Smooth muscle cell (in vitro differentiated cells): ENCODE data around the gene PDZD7. TPM values are rescaled to one million over a fixed set of nuclear protein-coding genes. Genes with fewer than 3 reads are reported as not detected.

Source experiments
- DNase-seq: peaks from one replicate; lab custom pipeline; 2025; ENCODE audit not compliant: unreplicated experiment; lab: John Stamatoyannopoulos, UW
- H2AFZ ChIP-seq: fragments of 200-600 bp; sonication (generic); 2 replicates; pipeline ENCODE4 v1.6.0; 2016; ENCODE audit warnings: antibody characterized with exemption, low read depth, mild to moderate bottlenecking
- H3F3A ChIP-seq: fragments of 200-600 bp; sonication (generic); 2 replicates; pipeline ENCODE4 v1.6.0; 2017; ENCODE audit warnings: antibody characterized with exemption, low read depth
- H3K27ac ChIP-seq: fragments of 200-600 bp; sonication (generic); 2 replicates; pipeline ENCODE4 v1.5.1; 2016; ENCODE audit warnings: low read depth, mild to moderate bottlenecking
- H3K27me3 ChIP-seq: fragments of 200-600 bp; sonication (generic); 2 replicates; pipeline ENCODE4 v1.6.1; 2016; ENCODE audit warnings: low read depth, mild to moderate bottlenecking
- H3K36me3 ChIP-seq: fragments of 200-600 bp; sonication (generic); 2 replicates; pipeline ENCODE4 v1.5.1; 2016; ENCODE audit warnings: low read depth
- H3K4me1 ChIP-seq: fragments of 200-600 bp; sonication (generic); 2 replicates; pipeline ENCODE4 v1.5.1; 2016; ENCODE audit warnings: low read depth
- H3K4me2 ChIP-seq: fragments of 200-600 bp; sonication (generic); 2 replicates; pipeline ENCODE4 v1.6.0; 2016; ENCODE audit warnings: mild to moderate bottlenecking
- H3K4me3 ChIP-seq: fragments of 200-600 bp; sonication (generic); 2 replicates; pipeline ENCODE4 v1.5.1; 2016; ENCODE audit warnings: mild to moderate bottlenecking
- H3K79me2 ChIP-seq: fragments of 200-600 bp; sonication (generic); 2 replicates; pipeline ENCODE4 v1.6.0; 2016; ENCODE audit warnings: low read depth, mild to moderate bottlenecking
- H3K9ac ChIP-seq: fragments of 200-600 bp; sonication (generic); 2 replicates; pipeline ENCODE4 v1.6.0; 2016; ENCODE audit warnings: low read depth
- H3K9me3 ChIP-seq: fragments of 200-600 bp; sonication (generic); replicated peaks from 2 replicates; pipeline ENCODE4 v1.5.1; 2016; ENCODE audit warnings: low read depth
- H4K20me1 ChIP-seq: fragments of 200-600 bp; sonication (generic); 2 replicates; pipeline ENCODE4 v1.6.0; 2016; ENCODE audit warnings: low read depth
- CTCF ChIP-seq: fragments of 200-600 bp; sonication (generic); IDR thresholded peaks from 2 replicates; pipeline ENCODE4 v1.5.1; 2017; ENCODE audit warnings: borderline replicate concordance, mild to moderate bottlenecking, antibody characterized with exemption; ENCODE audit not compliant: insufficient read depth, poor library complexity, severe bottlenecking
- WGBS: methylation state at CpG from one replicate; pipeline ENCODE4 v1.1.7; 2016; ENCODE audit warnings: low lambda C conversion rate; 5-methylcytosine and 5-hydroxymethylcytosine counted together
- polyA plus RNA-seq: library from polyadenylated mRNA; unstranded; fragments of >200 nt; fragmentation: Nextera tagmentation; extraction: Ambion mirVana; gene quantifications from 2 replicates; pipeline ENCODE4 v1.2.1, GENCODE V29; 2016
- total RNA-seq: library from RNA; depleted of rRNA; stranded (reverse); fragments of >200 nt; gene quantifications from 2 replicates; pipeline ENCODE4 v1.2.3, GENCODE V29; 2014

The PDZD7 gene
- total and polyA plus RNA-seq, 2 experiments from 2014 or later: 0.93 to 2.0 TPM

DNA sequence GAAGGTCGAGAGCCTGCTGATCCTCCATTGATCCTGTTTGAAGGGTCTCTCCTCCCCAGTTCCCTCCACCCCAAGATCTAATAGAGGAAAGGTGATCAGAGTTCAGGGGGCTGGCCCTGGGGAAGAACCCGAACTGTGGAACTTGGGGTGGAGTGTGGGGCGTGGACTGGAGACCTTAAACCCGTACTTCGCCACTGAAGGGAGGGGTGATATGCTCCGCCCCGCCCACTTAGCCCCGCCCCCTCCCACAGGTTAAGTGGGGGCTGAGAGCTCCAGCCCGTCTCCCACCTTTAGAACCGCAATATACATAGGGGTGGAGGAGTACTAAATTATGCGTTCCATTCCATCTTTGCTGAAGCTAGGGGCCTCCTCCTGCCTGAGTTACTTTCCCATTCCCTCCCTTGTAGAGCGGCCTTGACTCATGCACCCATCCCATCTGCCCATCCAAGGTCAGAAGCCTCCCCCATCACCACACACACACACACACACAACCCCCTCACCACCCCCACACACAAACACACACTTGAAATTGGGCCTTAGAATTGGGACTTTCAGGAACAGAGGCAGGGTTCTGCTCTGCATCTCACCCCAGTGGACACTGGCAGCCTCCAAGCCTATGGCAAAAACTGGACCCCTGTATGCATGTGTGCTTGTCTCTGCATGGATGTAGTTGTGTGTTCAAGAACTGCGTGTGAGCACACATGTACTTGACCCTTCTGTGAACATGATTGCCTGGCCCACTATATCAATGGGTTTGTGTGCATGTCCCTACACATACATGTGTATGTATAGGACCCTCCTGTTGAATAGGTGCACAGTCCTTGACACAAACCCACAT, 60.6 kb downstream of the PDZD7 start:
- H2AFZ ChIP-seq: peak overlapping the region; percentile 79
- no peaks in the 10 kb centered on the region for H3K4me1 ChIP-seq
- H3F3A ChIP-seq: peaks cover 11% of the 10 kb centered on the region
- H3K4me2 ChIP-seq: peak overlapping the region; percentile 96
- no peaks in the 10 kb centered on the region for H3K9me3 ChIP-seq
- WGBS: 28% methylated on average over 11 of the region's 13 CpGs
- H3K9ac ChIP-seq: no peak overlapping the region
- H4K20me1 ChIP-seq: no peaks in the 10 kb centered on the region
- H3K36me3 ChIP-seq: no peaks in the 10 kb centered on the region
- peak overlapping the region; percentile 69 for H3K4me3 ChIP-seq
- TF ChIP-seq CTCF: no peak
- DNase-seq: no peak
- H3K27ac ChIP-seq: no peak overlapping the region
- no peaks in the 10 kb centered on the region for H3K27me3 ChIP-seq
- no peaks in the 10 kb centered on the region for H3K79me2 ChIP-seq

GRCh38 chr10:100969187-100970075, 61.5 kb downstream of the PDZD7 start, which contains the start of gene SEMA4G:
Gene SEMA4G, plus strand, starts transcription at chr10:100969504. Its CDS starts 3,409 bp downstream, at chr10:100972913.
- Histone ChIP-seq H3K27me3 (no peaks in the 10 kb centered on the region), H3K36me3 (no peaks in the 10 kb centered on the region), H3F3A (peaks cover 17% of the 10 kb centered on the region), H3K4me3 (peak within 1 kb of the TSS; percentile 69), H3K4me2 (peak within 1 kb of the TSS; percentile 96), H3K9ac (no peak within 1 kb of the TSS), H2AFZ (peak within 1 kb of the TSS; percentile 79), H3K27ac (no peak within 1 kb of the TSS), H3K4me1 (no peaks in the 10 kb centered on the region), H3K79me2 (no peaks in the 10 kb centered on the region), H4K20me1 (no peaks in the 10 kb centered on the region), H3K9me3 (no peaks in the 10 kb centered on the region)
- WGBS: 3% methylated on average over 41 of the region's 70 CpGs
- peak; percentile 72 for TF ChIP-seq CTCF
- peak; percentile 18 for DNase-seq

GRCh38 chr10:100968863-100969186, 62.1 kb downstream of the PDZD7 start:
- Histone ChIP-seq H3K79me2 (no peaks in the 10 kb centered on the region), H3K27me3 (no peaks in the 10 kb centered on the region), H2AFZ (peak overlapping the region; percentile 51), H3K9ac (no peak overlapping the region), H4K20me1 (no peaks in the 10 kb centered on the region), H3F3A (peaks cover 17% of the 10 kb centered on the region), H3K9me3 (no peaks in the 10 kb centered on the region), H3K4me3 (peak overlapping the region; percentile 69), H3K4me1 (no peaks in the 10 kb centered on the region), H3K27ac (no peak overlapping the region), H3K4me2 (peak overlapping the region; percentile 96), H3K36me3 (no peaks in the 10 kb centered on the region)
- 14% methylated on average over 9 of the region's 9 CpGs for WGBS
- TF ChIP-seq CTCF: no peak
- no peak for DNase-seq
